Hepatocyte (in vitro differentiated cells): ENCODE measurements around the gene LDHAL6B.

Experiments used
- EZH2phosphoT487 ChIP-seq: fragments of 200-600 bp; sonication (generic); IDR thresholded peaks from one replicate; pipeline ENCODE4 v1.6.1; 2018; ENCODE audit warnings: antibody characterized with exemption, mild to moderate bottlenecking, low read depth, moderate library complexity; ENCODE audit not compliant: unreplicated experiment, severe bottlenecking
- TF ChIP-seq, protein P1 (sequence below): fragments of 200-600 bp; sonication (generic); IDR thresholded peaks from 2 replicates; pipeline ENCODE4 v1.5.1; 2016; ENCODE audit warnings: antibody characterized with exemption, mild to moderate bottlenecking; ENCODE audit not compliant: poor library complexity

DNA sequence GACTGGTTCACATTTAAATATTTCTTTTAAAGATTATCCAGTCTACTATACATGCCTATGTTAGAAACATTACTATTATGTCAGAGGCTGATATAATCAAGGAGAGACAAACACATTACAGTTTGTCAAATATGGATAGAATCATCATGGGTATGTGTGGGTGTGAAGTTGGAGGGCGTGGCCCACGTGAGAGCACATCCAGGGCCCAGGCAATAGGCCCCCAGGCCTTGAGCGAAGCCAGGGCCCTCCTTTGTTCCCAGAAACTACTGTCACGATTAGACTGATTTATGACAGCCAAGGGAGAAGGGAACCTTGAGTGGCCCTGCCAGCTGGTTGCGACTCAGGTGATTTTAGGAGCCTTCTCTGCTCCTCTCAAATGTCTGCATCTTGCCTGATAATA, 26.9 kb upstream of the LDHAL6B start:
- no peak for TF ChIP-seq EZH2phosphoT487
- TF ChIP-seq, protein P1, sequence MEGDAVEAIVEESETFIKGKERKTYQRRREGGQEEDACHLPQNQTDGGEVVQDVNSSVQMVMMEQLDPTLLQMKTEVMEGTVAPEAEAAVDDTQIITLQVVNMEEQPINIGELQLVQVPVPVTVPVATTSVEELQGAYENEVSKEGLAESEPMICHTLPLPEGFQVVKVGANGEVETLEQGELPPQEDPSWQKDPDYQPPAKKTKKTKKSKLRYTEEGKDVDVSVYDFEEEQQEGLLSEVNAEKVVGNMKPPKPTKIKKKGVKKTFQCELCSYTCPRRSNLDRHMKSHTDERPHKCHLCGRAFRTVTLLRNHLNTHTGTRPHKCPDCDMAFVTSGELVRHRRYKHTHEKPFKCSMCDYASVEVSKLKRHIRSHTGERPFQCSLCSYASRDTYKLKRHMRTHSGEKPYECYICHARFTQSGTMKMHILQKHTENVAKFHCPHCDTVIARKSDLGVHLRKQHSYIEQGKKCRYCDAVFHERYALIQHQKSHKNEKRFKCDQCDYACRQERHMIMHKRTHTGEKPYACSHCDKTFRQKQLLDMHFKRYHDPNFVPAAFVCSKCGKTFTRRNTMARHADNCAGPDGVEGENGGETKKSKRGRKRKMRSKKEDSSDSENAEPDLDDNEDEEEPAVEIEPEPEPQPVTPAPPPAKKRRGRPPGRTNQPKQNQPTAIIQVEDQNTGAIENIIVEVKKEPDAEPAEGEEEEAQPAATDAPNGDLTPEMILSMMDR: no peak
